Spleen (tissue), 7 donors: ENCODE measurements around the gene WIPF2.

Source experiments
- POLR2A ChIP-seq, 3 donors: fragments of 450-650 bp; IDR thresholded peaks; one replicate each; pipeline ENCODE4 v1.5.1; 2017; ENCODE audit warnings: antibody characterized with exemption in 3 of 3, mild to moderate bottlenecking in 1 of 3
- POLR2AphosphoS5 ChIP-seq, 3 donors: sonication (generic); formaldehyde crosslinking; IDR thresholded peaks; one replicate each; pipeline ENCODE4 v1.5.1; 2017; ENCODE audit warnings: antibody characterized with exemption in 3 of 3
- TF ChIP-seq, protein P1 (sequence below), 11 experiments: fragments of 200-600 bp in 7 of 11; fragments of 450-650 bp in 4 of 11; sonication (generic) in 4 of 11; IDR thresholded peaks in 8 of 11; conservative IDR thresholded peaks in 3 of 11; 1 replicate in 7 of 11; 2 replicates in 4 of 11; pipeline versions ENCODE4 v1.4.0 to v1.8.0; 2016 to 2021; ENCODE audit warnings: antibody characterized with exemption in 11 of 11, inconsistent platforms in 4 of 11, mild to moderate bottlenecking in 1 of 11
- donor health status: DM: no; HTN: no; CAD: no; lungs with moderate emphysema.
- donor health status: DM: no; HTN: no; CAD: no.
- donor health status: DM: no; HTN: no; CAD: no.

DNA sequence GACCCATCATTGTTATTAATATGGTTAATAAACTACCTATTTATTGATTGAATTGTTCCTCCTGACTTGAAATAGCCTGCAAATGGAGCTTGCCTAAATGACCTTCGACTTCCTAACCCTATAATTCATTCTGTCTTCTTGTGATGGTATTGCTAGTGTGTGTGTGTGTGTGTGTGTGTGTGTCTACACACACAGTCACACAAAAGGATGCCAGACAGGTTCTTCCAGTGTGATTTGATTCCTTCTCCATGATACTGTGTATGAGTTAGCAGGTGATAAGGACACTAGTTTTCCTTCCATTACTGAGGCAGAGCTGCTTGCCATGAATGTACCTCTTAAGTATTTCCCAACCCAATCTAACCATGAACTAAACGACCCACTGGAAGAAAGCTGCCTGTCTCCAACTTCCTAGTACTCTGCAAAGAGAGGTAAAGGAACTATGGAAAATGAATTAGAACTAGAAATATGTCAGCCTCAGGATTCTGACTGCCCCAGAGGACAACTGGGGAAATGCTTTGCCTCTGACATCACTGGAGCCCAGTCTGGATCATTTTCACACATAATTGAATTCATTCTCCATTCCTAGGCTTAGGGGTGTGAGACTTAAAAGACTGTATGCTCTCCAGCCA lies 65.1 kb downstream of the WIPF2 start:
- TF ChIP-seq, protein P1, sequence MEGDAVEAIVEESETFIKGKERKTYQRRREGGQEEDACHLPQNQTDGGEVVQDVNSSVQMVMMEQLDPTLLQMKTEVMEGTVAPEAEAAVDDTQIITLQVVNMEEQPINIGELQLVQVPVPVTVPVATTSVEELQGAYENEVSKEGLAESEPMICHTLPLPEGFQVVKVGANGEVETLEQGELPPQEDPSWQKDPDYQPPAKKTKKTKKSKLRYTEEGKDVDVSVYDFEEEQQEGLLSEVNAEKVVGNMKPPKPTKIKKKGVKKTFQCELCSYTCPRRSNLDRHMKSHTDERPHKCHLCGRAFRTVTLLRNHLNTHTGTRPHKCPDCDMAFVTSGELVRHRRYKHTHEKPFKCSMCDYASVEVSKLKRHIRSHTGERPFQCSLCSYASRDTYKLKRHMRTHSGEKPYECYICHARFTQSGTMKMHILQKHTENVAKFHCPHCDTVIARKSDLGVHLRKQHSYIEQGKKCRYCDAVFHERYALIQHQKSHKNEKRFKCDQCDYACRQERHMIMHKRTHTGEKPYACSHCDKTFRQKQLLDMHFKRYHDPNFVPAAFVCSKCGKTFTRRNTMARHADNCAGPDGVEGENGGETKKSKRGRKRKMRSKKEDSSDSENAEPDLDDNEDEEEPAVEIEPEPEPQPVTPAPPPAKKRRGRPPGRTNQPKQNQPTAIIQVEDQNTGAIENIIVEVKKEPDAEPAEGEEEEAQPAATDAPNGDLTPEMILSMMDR (IDR thresholded peaks at IDR 0.05 in 8 of 11, conservative IDR thresholded peaks at IDR 0.05 in 3 of 11), result no peak
- no peak for TF ChIP-seq POLR2AphosphoS5 (IDR thresholded peaks at IDR 0.05)
- no peak for TF ChIP-seq POLR2A (IDR thresholded peaks at IDR 0.05)
